GM06990 (cell line): Measurements from ENCODE around the gene LCORL.

Source experiments
- DNase-seq: peaks from one replicate; pipeline ENCODE4 v3.0.0-alpha.2; 2011; ENCODE audit not compliant: insufficient read length; ENCODE audit errors: extremely low read depth
- H3K27me3 ChIP-seq: replicated peaks from 2 replicates; pipeline ENCODE4 v1.6.0; 2011; ENCODE audit warnings: low read length; ENCODE audit not compliant: control insufficient read depth, insufficient read depth
- H3K36me3 ChIP-seq: 2 replicates; pipeline ENCODE4 v1.5.1; 2011; ENCODE audit warnings: low read length; ENCODE audit not compliant: control insufficient read depth, insufficient read depth
- H3K4me3 ChIP-seq: replicated peaks from 2 replicates; pipeline ENCODE4 v1.5.1; 2011; ENCODE audit warnings: low read depth, mild to moderate bottlenecking, control low read depth, low read length
- TF ChIP-seq, protein P1 (sequence below): IDR thresholded peaks from 2 replicates; pipeline ENCODE4 v1.5.1; 2011; ENCODE audit warnings: low read length, control low read depth, mild to moderate bottlenecking, inconsistent platforms; ENCODE audit not compliant: insufficient read depth, poor library complexity, severe bottlenecking

Gene LCORL

DNA sequence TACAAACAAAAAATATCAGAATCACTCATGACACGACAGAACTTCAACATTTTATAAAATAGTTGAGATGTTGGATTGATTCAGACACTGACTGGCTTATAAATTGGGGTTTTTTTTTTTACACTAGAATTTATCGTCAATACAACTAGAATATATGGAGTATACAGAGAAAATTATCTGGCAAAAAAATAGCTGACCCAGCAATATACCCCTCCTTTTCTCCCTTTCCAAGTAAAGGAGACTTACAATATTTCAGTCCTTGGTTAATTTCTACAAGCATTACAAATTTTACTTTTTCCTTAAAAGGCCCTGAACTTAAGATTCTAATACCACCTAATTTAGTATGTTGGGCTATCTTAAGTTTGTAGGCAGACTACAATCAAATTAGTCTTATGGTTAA, 76.3 kb downstream of the LCORL start:
- DNase-seq, result no peak
- Histone ChIP-seq H3K36me3 (no peaks in the 10 kb centered on the region), H3K27me3 (no peaks in the 10 kb centered on the region), H3K4me3 (no peak overlapping the region)
- TF ChIP-seq, protein P1, sequence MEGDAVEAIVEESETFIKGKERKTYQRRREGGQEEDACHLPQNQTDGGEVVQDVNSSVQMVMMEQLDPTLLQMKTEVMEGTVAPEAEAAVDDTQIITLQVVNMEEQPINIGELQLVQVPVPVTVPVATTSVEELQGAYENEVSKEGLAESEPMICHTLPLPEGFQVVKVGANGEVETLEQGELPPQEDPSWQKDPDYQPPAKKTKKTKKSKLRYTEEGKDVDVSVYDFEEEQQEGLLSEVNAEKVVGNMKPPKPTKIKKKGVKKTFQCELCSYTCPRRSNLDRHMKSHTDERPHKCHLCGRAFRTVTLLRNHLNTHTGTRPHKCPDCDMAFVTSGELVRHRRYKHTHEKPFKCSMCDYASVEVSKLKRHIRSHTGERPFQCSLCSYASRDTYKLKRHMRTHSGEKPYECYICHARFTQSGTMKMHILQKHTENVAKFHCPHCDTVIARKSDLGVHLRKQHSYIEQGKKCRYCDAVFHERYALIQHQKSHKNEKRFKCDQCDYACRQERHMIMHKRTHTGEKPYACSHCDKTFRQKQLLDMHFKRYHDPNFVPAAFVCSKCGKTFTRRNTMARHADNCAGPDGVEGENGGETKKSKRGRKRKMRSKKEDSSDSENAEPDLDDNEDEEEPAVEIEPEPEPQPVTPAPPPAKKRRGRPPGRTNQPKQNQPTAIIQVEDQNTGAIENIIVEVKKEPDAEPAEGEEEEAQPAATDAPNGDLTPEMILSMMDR, result no peak

DNA sequence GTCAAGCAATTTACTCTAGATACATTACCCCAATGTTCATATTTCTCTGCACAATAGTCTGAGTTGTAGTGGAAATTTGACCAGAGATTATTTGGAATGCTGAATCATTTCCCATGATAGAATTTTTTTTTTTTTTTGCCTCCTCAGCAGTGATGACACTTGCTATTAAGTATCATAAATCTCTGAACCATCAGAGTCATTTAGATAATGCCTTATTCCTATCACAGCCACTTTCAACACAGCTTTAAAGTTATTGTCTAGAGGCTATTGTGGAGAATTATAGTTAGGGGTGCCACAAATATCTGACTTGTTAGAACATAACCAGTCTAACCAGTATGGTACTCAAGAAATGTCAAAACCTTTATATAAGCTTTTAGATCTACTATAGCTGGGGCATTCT, 79.8 kb downstream of the LCORL start:
- Histone ChIP-seq H3K27me3 (no peaks in the 10 kb centered on the region), H3K36me3 (no peaks in the 10 kb centered on the region), H3K4me3 (no peak overlapping the region)
- TF ChIP-seq, protein P1, result no peak
- no peak for DNase-seq

DNA sequence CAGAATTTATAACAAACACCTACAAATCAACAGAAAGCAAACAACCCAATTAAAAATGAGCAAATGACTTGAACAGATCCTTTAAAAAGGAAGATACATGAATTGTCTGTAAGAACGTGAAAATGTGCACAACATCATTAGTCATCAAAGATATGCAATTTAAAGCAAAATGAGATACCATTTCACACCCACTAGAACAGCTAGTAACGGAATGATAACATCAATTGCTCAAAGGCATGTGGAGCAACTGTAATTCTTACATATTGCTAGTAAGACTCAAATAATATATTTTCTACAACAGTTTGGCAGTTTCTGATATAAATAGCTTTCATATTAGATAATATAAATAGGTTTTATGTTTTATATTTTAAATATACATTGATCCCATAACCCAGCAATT, 82.5 kb downstream of the LCORL start:
- TF ChIP-seq, protein P1, result no peak
- no peak for DNase-seq
- no peak overlapping the region for H3K4me3 ChIP-seq
- H3K27me3 ChIP-seq, result no peaks in the 10 kb centered on the region
- no peaks in the 10 kb centered on the region for H3K36me3 ChIP-seq

DNA sequence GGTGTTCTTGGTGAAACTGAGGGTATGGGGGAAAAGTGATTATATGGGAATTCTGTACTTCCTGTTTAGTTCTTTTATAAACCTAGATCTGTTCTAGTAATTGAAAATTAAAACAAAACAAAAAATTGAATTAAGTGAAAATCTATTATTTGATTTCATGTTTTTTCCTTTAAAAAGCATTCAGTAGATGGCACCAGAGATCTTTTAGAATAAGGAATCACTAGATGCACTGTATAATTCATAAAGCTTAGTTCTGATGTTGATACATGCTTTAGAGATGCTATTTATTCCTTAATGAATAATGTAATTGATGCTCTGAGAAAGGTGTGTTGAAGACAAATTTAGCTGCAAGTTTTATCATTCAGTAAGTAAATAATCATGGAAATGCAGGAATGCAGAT, 87.3 kb downstream of the LCORL start:
- H3K27me3 ChIP-seq, result no peaks in the 10 kb centered on the region
- H3K4me3 ChIP-seq, result no peak overlapping the region
- no peaks in the 10 kb centered on the region for H3K36me3 ChIP-seq
- TF ChIP-seq, protein P1, result no peak
- no peak for DNase-seq

DNA sequence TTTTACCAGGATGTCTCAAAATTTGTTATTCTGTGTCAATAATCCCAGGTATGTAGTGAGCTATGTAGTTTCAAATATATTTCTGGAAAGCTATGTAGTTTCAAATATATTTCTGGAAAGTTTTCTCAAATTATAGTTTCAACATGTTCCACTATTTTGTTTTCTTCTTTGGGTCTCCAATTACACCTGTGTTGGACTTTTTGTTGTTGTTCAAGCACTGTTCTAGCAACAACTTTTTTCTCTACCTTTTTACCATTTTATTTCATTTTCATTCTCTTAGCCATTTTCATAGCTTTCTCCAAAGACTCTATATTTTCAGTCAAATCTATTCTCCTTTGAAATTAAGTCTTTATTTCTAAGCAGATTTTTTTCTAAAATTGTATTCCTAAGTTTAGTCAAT, 88.4 kb downstream of the LCORL start:
- H3K36me3 ChIP-seq, result no peaks in the 10 kb centered on the region

DNA sequence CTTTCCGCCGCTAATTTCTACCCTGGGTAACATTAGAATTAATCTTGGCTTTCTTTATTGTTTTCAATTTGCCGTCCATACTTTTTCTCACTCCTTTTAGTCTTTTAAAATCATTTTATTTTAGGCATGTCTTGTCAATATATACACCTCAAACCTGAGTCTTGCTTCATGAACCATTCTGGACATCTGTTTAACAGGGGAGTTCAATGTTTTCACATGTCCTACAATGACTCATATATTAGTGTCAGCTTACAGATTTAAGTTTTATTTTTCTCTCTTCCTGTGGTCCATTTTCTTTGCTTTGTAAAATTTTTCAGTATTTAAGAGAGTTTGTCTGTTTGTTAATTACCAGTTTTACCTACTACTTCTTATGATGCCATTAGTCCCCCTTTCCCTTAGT, 89.5 kb downstream of the LCORL start:
- DNase-seq, result no peak
- H3K4me3 ChIP-seq, result no peak overlapping the region
- H3K36me3 ChIP-seq, result no peaks in the 10 kb centered on the region
- TF ChIP-seq, protein P1, result no peak
- no peaks in the 10 kb centered on the region for H3K27me3 ChIP-seq

More for the DNA sequence above, 88.4 kb downstream of the LCORL start:
- TF ChIP-seq, protein P1, result no peak
- Histone ChIP-seq H3K27me3 (no peaks in the 10 kb centered on the region), H3K4me3 (no peak overlapping the region)
- DNase-seq, result no peak
